Activated CD8-positive, alpha-beta memory T cell treated with anti-CD3 and anti-CD28 coated beads, Interleukin-2, amount 50 U/mL, for 48 hours (primary cell): Measurements from ENCODE around the gene MRPL20.
A peak's percentile ranks its signal among the peaks of the same experiment; 100 is the strongest.
"Not testable (repeated sequence)": the region's sequence is repeated elsewhere in the genome, so short reads cannot be mapped to it uniquely, and the experiment has no call there.

ENCODE experiments used
- DNase-seq: peaks from one replicate; pipeline ENCODE4 v3.0.0-alpha.2; 2020

Gene MRPL20

DNA sequence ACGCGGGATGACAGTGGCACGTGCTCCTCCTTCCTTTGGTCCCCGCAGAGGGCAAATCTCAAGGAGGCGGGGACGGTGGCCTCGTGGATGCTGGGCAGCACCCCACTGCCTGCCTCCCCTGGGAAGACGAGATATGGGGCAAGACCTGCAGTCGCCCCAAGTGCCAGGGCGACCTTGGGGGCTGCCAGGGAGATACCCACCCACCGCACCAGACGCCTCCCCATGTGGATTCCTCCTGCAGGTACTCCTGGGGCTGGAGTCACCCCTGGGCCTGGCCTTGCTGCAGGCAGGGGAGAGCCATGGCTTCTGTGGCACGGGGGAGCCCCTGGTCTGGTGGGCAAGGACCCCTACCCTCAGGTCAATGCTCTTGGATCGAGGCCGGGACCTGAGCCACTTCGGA, 26.2 kb downstream of the MRPL20 start:
- DNase-seq: no peak

DNA sequence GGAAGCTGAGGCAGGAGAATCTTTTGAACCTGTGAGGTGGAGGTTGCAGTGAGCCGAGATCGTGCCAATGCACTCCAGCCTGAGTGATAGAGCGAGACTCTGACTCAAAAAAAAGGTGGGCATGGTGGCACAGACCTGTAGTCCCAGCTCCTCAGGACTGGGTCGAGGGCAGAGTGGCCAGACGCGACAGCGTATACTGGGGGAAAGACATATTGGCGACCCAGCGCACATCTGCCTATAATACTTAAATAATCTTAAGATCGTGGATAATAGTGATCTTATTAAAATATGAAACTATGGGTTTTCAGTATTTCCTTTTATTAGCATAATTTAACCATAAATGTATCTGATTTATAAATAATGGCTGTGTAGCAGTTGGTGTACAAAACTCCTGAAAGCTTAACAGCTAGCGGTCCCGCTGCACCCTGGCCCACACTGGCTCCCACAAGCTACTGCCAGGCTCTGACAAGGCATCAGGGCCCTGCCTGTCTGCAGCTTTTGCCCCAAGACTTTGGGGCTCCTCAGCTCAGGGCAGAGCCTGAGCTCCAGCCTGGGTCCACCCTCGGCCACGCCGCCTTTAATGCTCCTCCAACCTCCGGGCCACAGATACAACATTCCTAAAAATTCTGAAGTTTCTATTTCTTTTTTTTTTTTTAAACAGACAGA, 29.4 kb downstream of the MRPL20 start:
- DNase-seq: no peak

DNA sequence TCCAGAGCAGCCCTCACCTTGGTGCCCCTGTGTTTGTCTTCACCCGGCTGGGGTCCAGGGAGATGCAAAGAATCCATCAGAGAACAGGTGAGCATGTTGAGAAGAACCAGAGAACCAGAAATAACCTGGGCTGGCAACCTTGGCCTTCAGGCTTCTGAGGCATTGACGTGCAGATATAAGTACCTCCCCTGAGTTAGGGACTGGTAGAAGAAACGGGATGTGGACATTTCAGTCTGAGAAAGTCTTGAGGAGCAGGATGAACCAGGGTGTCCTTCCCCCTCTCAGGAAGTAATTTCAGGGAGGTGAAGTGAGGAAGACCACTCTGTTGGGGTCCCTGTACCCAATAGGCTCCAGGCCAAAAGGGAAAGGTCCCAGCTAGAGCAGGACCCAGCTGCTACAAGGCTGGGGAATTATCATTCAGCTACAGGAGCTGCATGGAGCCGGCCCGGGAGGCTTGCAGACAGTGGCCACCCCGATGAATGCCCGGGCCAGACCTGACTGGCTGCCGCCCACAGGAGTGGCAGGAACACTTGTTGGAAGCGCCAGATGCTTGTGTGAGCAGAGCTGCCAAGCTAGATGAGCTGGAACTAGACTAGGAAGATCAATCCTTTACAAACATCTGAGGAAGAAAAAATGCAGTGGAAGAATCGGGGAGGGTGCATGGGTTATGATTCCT, 30.4 kb downstream of the MRPL20 start:
- no peak for DNase-seq

DNA sequence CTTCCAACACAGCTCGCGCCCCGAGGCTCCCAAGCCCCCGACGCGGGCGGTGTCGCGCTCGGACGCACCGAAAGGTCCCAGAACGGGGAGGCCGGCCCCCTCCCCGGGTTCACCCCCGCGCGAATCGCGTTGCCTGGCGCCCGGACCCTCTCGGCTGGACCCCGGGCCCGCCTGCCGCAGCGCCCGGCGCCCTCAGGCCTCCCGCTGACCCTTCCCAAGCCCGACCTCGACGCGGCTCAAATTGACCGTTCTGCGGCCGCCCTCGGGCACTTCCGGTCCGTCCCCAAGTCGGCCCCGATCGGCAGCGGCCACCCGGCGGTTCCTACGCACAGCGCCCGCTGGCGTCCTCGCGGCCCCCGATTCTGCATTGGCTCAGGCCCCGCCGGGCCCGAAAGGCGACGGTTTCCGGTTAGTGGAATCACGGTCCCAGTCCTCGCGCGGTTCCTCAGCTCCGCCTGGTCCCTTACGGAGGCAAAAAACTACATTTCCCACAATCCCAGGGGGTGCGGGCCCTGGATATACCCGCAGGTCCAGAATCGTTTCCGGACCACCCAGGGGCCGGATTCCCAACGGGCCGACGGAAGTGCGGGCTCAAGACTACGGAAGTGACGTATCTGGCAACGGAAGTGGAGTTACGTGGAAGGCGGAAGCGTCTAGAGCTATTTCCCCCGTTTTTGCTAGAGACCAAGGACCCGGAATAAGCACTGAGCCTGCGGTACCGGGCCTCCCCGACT, 32.0 kb downstream of the MRPL20 start, which contains the start of gene AURKAIP1:
TSS of gene AURKAIP1 (minus strand) at position 279 of the 734 bp plus-strand sequence. CDS start 451 bp downstream, outside the sequence.
- DNase-seq: peak; percentile 94

DNA sequence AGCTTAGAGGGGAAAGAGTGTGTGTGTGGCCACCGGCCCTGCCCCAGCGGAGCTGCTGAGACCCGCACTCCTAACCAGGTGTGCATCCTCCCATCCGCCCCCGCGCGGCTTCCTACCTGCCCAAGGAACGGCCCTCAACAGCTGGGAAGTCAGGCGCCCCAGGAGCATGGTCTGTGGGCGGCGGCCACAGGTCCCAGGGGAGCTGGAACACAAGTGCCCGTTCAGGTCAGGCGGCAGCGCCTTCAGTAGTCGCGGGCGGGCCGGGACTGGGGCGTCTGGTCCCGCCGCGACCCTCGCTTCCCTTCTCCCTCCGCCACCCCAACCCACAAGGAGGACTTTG, 32.5 kb downstream of the MRPL20 start:
- DNase-seq: no peak

DNA sequence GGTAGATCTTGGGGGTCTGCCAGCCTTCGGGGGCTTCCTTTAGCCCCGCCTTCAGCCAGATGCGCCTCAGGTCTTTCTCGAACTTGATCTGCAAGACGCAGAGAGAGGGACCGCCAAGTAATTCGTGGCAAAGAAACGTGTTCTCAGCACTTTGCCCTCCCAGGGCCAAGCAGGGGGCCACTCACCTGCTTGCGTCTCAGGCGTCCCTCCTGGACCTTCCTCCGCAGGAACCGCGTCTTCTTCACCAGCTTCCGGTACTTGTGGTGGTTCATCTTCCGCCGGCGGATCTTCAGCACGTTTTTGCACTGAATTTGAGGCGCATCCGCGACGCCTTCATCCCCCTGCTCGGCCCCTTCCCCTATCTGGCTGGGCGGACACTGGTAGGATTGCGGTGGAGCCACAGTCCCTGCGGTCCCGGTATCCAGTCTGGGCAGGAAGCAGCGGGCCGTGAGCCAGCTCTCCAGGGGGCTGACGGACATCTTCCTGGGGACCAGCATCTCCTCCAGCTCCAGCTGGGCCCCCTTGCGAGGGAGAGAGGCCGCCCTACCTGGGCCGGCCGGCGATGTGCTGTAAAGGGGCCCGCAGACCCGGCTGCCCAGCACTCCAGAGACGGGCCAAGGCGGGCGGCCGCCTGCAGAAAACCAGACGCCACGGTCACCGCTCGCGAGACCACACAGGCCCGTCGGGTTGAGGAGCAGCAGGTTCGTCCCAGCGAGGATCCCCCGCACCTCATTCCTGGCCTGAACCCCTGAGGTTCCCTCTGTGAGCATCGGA, 33.1 kb downstream of the MRPL20 start:
- no peak for DNase-seq

DNA sequence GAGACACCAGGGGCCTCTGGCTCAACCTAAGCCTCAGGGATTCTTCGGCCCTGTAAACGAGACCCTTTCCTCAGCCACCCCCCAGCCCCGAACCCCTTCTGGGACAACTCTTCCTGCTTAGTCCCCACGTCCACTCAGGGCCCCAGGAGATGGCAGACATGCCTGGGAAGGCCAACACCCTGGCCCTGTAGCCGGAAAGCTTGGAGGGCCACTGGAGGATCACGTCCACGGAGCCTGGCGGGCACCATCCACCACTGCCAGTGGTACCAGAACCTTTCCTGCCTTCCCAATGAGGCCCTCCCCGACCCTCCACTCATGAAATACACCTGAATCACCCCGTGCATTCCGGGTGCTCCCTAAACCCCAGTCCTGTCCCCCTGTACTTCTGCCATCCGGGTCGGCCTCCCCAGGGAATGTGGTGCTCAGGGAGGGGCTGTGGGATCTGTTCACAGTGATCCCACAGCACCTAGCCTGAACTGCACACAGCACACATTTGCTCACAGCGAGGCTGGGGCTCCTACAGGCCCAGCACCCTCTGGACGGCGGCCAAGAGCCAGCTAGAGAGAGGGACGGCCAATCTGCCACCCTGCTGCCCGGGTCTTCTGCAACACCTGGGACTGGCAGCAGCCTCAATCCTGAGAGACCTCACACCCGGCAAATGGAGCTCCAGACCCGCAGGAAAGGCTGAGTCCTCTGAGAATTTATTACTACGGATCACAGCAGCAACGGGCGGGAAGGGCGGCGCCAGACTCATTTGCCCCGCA, 33.9 kb downstream of the MRPL20 start:
- DNase-seq: no peak

DNA sequence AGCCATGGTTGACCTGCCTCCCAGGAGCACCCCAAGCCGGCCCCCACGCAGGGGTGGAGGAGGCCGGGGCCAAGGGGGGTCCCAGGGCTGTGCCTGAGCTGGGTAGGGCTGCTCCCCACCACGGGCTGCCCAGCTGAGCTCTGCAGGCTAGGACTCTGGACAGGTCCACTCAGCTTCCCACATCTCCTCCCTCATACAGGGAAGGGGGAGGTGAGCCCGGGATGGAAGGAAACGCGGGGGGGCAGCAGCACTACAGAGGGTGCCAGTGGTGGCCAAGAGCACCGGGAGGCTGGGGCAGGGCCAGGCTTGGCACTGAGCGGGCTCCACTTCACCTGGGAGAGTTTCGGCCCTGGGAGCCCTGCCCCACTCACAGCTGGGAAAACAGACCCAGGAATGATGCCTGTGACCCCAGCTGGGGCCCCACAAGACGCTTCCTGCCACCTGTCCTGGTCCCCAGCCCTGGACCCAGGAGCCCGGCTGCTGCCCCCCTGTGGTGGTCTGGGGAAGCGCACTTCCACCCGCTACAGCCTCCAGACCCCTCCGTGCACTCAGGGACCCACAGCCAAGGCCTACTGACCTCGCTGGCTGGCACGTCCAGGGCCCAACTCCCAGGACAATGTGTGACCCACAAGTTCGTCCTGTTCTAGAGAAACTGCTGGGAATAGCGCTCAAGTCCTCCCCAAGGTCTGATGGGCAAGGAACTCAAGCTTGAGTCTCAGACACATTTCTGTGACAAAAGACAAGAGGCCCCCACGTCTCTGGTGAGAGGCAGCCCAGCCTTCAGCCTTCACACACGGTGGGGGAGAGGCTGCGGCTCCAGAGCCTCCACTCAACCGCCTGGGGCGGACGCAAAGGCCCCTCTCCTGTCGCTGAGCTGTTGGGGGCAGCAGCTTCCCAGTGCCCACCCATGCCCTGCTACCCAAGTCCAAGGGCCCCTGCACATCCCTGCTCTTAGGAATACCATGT, 35.1 kb downstream of the MRPL20 start:
- DNase-seq: peak; percentile 95

DNA sequence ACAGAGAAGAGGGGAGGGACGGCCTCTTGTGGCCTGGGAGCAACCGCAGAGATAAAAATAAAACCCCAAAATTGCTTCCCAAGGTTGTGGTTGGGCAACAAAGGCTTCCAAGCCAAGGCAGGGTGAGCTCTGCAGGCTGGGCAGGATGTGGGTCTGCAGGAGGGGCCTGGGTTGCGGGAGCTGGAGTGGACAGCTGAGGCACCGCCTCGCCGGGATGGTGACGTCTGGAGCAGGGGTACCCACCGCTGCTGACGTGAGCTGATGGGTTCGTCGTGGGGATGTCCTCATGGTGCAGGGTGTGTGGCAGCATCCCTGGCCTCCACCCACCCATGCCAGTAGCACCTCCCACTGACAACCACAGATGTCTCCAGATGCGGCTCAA, 35.7 kb downstream of the MRPL20 start:
- DNase-seq: no peak

DNA sequence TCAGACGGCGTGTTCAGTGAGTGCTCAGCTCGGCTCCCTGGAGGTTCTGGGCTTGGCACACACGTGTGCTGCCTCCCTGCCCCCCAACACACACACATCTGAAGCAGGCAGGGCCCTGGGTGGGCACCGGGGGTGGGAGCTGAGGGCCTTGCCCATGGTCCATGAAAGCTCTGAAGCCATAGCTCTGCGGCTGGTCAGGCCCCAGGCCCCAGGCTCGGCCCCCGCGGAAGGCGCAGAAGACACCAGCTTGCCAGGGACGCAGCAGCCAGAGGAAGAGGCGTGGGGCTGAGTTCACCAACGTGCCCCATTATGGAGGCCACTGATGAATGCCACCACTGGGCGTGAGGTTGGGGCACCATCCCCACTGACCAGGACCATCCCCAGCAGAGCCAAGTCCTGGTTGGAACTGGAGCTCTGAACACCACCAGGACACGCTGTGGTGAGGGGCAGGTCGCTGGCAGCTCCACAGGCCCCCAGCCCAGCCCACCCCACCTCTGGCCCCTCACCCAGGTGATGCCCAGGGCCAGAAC, 36.3 kb downstream of the MRPL20 start:
- no peak for DNase-seq

DNA sequence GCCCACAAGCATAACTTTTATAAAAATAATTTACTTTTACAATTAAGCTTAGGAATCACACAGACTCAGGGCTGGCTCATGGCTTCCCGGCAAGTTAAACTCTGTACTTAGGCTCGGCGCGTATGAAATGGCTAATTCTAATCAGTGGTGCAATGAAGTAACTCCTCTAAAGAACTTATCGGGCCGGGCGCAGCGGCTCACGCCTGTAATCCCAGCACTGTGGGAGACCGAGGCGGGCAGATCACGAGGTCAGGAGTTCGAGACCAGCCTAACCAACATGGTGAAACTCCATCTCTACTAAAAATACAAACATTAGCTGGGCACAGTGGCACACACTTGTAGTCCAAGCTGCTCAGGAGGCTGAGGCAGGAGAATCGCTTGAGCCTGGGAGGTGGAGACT, 37.0 kb downstream of the MRPL20 start:
- not testable (repeated sequence) for DNase-seq

DNA sequence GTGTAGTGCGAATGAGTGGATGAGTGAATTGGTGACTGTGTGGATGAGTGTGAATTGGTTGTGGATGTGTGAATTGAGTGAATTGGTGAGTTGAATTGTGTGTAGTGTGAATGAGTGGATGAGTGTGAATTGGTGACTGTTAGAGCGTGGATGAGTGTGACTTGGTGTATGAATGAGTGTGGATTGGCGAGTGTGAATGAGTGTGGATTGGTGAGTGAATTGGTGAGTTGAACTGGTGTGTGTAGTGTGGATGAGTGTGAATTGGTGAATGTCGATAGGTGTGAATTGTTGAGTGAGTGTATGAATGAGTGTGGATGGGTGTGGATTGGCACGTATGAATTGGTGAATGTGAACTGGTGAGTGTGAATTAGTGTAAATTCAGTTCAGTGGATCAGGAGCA, 39.8 kb downstream of the MRPL20 start:
- DNase-seq: no peak

DNA sequence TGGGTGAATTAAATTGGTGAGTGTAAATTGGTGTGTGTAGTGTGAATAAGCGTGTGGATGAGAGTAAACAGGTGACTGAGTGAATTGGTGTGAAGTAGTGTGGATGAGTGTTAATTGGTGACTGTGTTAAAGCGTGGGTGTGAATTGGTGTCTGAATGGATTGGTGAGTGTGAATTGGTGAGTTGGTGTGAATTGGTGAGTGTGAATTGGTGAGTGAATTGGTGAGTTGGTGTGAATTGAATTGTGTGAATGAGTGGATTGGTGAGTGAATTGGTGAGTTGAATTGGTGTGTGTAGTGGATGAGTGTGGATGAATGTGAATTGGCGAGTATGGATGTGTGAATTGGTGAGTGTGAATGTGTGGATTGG, 40.4 kb downstream of the MRPL20 start:
- no peak for DNase-seq

DNA sequence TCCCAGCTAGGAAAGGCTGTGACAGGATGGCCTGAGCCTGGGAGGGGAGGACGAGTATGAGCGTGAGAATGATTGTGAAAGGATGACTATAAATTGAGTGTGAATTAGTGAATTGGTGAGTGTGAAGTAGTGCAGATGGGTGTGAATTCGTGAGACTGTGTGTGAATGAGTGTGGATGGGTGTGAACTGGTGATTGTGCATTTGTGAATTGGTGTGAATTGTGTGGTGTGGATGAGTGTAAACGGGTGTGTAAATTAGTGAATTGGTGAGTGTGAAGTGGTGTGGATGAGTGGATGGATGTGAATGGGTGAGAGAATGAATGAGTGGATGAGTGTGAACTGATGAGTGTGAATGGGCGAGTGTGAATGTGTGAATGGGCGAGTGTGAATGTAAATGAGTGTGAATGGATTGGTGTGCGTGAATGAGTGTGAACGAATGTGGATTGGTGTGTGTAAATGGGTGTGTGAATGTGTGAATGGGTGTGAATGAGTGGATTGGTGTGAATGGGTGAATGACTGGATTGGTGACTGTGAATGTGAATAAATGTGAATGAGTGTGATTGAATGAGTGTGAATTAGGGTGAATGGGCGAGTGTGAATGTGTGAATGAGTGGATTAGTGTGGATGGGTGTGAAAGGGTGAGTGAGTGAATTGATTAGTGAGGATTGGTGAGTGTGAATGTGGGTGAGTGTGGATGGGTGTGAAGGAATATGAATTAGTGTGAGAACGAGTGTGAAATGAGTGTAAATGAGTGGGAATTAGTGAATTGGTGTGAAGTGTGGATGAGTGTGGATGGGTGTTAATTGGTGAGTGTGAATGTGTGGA, 41.0 kb downstream of the MRPL20 start:
- DNase-seq: no peak

DNA sequence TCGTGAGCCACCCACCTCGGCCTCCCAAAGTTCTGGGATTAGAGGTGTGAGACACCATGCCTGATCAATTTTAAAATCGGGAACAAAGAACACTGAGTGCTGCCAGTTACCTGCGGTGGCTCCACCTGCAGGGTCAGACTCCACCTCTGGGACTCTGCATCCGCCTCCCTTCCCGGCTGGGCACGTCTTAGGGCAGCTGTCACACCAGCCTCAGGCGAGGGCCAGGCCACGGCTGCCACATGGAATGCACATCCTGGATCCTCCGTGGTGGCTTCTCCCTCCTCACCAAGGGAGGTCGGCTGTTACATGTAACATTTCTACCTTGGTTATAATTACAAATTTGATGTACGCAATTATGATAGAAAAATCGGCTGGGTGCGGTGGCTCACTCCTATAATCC, 42.8 kb downstream of the MRPL20 start:
- DNase-seq: no peak

DNA sequence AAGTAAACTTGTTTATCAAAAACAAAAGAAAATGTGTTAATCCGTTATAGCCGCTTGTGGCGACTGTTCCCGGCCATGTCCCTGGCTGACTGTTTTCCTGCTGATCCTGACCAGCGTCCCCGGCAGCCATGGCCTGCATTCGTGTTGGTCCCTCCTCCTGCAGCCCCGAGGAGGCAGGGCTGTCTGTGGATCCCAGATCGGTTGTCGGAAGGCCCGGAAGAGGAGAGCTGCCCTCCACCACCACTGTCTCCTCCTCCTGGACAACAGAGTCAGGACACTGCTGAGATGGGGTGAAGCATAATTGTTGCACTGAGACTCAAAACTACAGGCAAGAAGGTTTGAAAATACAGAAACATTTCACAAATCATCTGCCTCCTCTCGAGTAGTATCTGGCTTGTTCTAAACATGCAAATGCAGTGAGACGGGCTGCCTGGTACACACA, 45.1 kb downstream of the MRPL20 start:
- DNase-seq: no peak

DNA sequence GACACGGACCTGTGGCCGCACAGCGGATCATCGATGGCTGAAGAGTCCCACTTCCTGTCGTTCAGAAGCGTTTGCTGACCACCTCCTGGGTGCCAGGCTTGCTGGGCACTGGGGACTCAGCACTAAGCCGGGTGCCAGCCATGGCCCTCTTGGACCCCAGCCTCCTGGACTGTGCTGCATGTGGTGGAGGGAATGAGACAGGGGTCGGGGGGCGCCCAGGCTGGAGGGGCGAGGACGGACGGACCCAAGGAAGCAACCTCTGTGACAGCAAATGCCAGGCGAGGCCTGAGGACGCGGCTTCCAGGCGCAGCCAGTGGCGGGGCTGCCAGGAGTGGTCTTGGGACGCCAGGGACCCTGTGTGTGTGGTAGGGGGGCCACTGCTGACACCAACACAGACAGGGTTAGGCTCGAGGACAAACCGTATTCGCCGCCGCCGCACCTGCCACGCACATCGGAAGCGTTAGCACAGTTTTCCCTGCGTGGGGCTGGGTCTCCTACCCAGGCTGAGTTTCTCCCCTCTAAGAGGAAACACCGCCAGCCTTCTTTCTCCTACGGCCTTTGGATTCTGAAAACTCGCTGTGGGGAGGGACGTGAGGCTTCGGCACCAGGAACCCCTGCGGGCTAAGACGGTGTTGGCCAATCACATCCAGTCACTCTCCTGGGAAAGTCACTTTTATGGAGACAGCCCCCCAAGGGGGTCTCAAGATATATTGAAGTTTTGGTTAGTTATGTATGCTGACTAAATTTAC, 45.7 kb downstream of the MRPL20 start:
- DNase-seq: no peak

DNA sequence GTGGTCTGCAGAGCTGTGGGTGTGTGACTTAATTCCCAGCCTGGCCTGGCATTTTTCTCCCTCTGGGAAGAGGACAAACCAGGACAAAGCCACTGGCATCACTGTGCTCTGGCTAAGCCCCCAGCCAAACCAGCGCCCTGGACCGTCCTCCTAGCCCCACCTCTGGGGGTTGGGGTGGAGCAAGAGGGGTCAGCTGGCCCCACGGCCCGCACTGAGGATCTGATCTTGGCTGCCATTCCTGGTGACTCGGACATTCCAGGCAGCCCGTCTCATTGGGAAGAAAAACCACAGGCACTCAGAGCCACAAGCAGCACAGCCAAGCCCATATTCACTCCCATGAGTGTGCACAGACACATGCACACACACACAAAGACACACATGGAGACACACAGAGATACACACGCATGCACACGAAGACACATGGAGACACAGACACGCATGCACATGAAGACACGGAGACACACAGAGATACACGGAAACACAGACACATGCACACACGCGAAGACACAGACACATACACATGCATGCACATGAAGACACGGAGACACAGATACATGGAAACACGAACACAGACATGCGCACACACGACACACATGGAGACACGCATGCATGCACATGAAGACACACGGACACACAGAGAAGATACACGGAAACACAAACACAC, 46.5 kb downstream of the MRPL20 start:
- DNase-seq: no peak
